AG09309 (cell line): ENCODE measurements around the gene PHF21A.

ENCODE experiments used
- DNase-seq: peaks from one replicate; pipeline ENCODE4 v3.0.0-alpha.2; 2010; ENCODE audit warnings: low read depth
- H3K4me3 ChIP-seq: 2 replicates; pipeline ENCODE4 v1.5.1; 2011; ENCODE audit warnings: mild to moderate bottlenecking, low read depth, low read length, moderate library complexity; ENCODE audit not compliant: control insufficient read depth
- CTCF ChIP-seq: IDR thresholded peaks from 2 replicates; pipeline ENCODE4 v1.5.1; 2011; ENCODE audit warnings: mild to moderate bottlenecking, low read depth, low read length, inconsistent platforms; ENCODE audit not compliant: insufficient read depth, control insufficient read depth; ENCODE audit errors: missing control alignments

The PHF21A gene

DNA sequence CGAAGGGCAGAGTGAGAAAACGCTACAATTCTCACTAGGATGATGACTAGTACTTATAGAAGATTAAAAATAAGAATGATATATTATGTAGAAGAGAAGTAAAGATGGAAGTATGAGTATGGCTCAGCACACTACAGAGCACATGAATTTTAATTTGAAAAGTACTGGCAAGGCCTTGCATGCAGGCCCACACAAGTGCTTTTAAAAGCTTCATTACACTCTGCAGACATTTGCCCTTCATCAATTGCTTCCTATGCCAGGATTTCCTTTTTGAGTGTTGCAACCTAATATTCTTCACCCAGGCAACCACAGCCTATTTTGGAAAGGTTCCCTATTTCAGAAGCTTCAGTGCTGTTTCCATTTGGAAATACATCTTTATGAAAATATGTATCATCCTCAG, 117.7 kb downstream of the PHF21A start:
- no peak for TF ChIP-seq CTCF
- no peak for DNase-seq

GRCh38 chr11:46002189-46002588, 119.1 kb downstream of the PHF21A start:
- no peak overlapping the region for H3K4me3 ChIP-seq
- no peak for DNase-seq
- TF ChIP-seq CTCF: no peak

More for the DNA sequence above, 117.7 kb downstream of the PHF21A start:
- no peak overlapping the region for H3K4me3 ChIP-seq

DNA sequence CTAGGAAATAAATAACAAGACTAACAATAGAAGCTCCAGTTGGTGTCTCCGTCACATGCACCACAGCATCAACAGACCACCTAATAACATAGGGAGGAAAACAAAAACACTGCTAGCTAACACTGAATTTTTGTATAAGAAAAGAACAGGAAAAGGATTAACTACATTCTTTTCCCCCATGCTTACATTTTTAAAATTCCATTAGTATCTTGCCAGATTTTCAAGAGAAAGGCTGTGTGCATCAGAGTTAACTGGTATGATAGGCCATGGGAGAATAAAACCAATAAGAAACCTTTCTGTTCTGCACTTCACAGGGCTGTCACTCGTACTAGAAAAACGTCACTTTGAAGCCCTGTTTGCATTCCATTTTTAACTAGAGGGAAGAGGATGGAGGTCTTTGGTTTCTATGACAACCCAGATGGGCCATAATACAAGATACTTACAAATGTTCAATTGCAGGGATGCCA, 119.8 kb downstream of the PHF21A start:
- no peak for TF ChIP-seq CTCF
- no peak overlapping the region for H3K4me3 ChIP-seq
- DNase-seq: no peak

DNA sequence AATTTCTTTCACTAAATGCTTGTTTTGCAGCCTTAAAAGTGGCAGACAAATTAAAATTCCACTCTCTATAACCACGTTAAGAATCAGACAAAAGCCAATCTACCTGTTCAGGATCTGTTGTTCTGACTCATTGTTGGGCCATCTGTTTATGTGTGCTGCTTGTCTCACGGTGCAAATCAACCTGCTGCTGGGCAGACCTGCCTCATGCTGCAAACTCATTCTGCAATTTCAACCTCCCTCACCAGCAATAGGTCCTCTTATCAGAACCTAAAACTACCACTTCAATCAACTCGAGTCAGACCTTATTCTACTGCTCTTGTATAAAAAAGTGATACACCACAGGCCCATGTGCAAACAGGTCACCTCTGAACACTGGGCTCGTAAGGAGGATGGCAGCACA, 123.7 kb downstream of the PHF21A start:
- DNase-seq: no peak
- TF ChIP-seq CTCF: no peak
- no peak overlapping the region for H3K4me3 ChIP-seq

DNA sequence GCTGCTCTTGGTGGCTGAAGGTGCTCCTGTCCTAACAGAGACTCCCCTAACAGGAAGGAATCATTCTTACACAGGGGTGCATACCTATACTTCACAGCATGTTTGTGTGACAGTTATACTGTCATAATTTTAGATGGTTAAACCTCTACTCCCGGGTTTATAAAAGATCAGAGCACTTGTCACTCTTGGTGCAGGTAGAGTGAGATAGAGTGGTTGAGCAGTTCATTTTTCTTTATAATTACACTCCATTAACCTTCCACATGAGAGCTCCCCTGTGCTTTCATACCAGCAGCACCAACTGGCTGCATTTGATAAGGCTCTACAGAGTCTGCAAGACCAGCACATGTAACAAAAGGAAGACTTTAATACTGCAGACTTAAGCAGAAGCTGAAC, 125.9 kb downstream of the PHF21A start:
- no peak overlapping the region for H3K4me3 ChIP-seq

GRCh38 chr11:45994371-45995341, 126.6 kb downstream of the PHF21A start:
- no peak for DNase-seq
- no peak overlapping the region for H3K4me3 ChIP-seq
- TF ChIP-seq CTCF: no peak

More for the DNA sequence above, 125.9 kb downstream of the PHF21A start:
- DNase-seq: no peak
- no peak for TF ChIP-seq CTCF

- H3K4me3 ChIP-seq: no peak overlapping the region
- no peak for TF ChIP-seq CTCF
- DNase-seq: no peak
Observed at GRCh38 chr11:45993531-45994001, 127.7 kb downstream of the PHF21A start.
